Ovary (tissue), 9 donors: ENCODE data around the gene PABPC1L. TPM values are rescaled to one million over a fixed set of nuclear protein-coding genes. Genes with fewer than 3 reads are reported as not detected.
A peak's percentile ranks its signal among the peaks of the same experiment; 100 is the strongest.

Experiments
- DNase-seq, 5 donors: peaks; one replicate each; pipeline ENCODE4 v3.0.0-alpha.2; 2019 to 2020
- H3K27ac ChIP-seq, 2 donors: fragments of 200-600 bp; one replicate each; pipeline versions ENCODE4 v1.5.1 to v1.8.0; 2019 to 2022
- H3K27me3 ChIP-seq: fragments of 200-600 bp; one replicate; pipeline ENCODE4 v1.8.0; 2022
- H3K36me3 ChIP-seq: fragments of 200-600 bp; sonication (generic); one replicate; pipeline ENCODE4 v1.5.1; 2019
- H3K4me1 ChIP-seq: one replicate; pipeline ENCODE4 v1.8.1; 2013; ENCODE audit warnings: mild to moderate bottlenecking, moderate library complexity; ENCODE audit not compliant: insufficient read depth
- H3K4me3 ChIP-seq: fragments of 200-600 bp; sonication (generic); one replicate; pipeline ENCODE4 v1.5.1; 2017
- H3K9me3 ChIP-seq, 2 donors: fragments of 200-600 bp in 1 of 2; sonication (generic) in 1 of 2; one replicate each; pipeline versions ENCODE4 v1.5.1 to v1.8.1; 2013 to 2019; ENCODE audit warnings: mild to moderate bottlenecking in 1 of 2, moderate library complexity in 1 of 2
- CTCF ChIP-seq, 3 donors: fragments of 450-650 bp in 2 of 3; fragments of 200-600 bp in 1 of 3; IDR thresholded peaks; one replicate each; pipeline versions ENCODE4 v1.5.1 to v1.8.0; 2016 to 2022; ENCODE audit warnings: antibody characterized with exemption in 3 of 3, mild to moderate bottlenecking in 1 of 3
- EP300 ChIP-seq: sonication (generic); formaldehyde crosslinking; IDR thresholded peaks from one replicate; pipeline ENCODE4 v1.6.1; 2017; ENCODE audit warnings: antibody characterized with exemption
- POLR2A ChIP-seq: fragments of 450-650 bp; IDR thresholded peaks from one replicate; pipeline ENCODE4 v1.6.1; 2017; ENCODE audit warnings: antibody characterized with exemption, mild to moderate bottlenecking, moderate library complexity
- WGBS, 3 donors: extraction: QIAGEN DNeasy Blood & Tissue Kit in 1 of 3; methylation state at CpG; one replicate each; pipeline versions ENCODE4 v1.1.5 to v1.1.7; 2013 to 2017; 5-methylcytosine and 5-hydroxymethylcytosine counted together
- intact Hi-C, 4 donors: fragments of 100-400 bp; cut with DNase I; formaldehyde crosslinking; loops; one replicate each; pipeline versions ENCODE4 v1.11.0 to v1.15.1; 2022 to 2023
- polyA plus RNA-seq, 2 donors: library from polyadenylated mRNA; stranded (reverse); fragments of 200-250 nt in 1 of 2; fragments of 350-450 nt in 1 of 2; fragmentation: Illumina TruSeq in 1 of 2; extraction: RNeasy Lipid Tissue Mini Kit (QIAGEN cat#74804) in 1 of 2; gene quantifications; one replicate each; pipeline ENCODE4 v1.2.3, GENCODE V29; 2013 to 2014
- total RNA-seq, 7 donors: library from RNA; depleted of rRNA in 2 of 7; stranded (reverse); fragments of >200 nt in 2 of 7; fragmentation: NEBNext Ultra II Directional in 3 of 7; extraction: Animal tissue kit (Norgen Biotek cat#: 25700) in 3 of 7; gene quantifications; one replicate each; pipeline versions ENCODE4 v1.1.0 to v1.2.4, GENCODE V29; 2016 to 2023
- donor health status: DM: no; HTN: no; CAD: no; lungs with moderate emphysema.
- donor health status: DM: no; HTN: no; CAD: no.
- donor health status: Bipolar disorder and iron deficiency.
- donor health status: DM: yes; HTN: yes; CAD: no.
- donor health status: DM: no; HTN: no; CAD: no.
- donor health status: DM: yes; HTN: yes; CAD: no.

Gene PABPC1L
- total and polyA plus RNA-seq, 9 donors, result 13.3 to 34.9 (median 21.9) TPM

GRCh38 chr20:44955270-44955669 lies 45.4 kb downstream of the PABPC1L start:
- no peaks in the 10 kb centered on the region for H3K27me3 ChIP-seq
- H3K4me1 ChIP-seq, result peaks cover 7% of the 10 kb centered on the region
- H3K36me3 ChIP-seq, result no peaks in the 10 kb centered on the region
- TF ChIP-seq CTCF (IDR thresholded peaks at IDR 0.05), result no peak
- no peak for TF ChIP-seq EP300
- TF ChIP-seq POLR2A, result no peak
- no peak overlapping the region for H3K4me3 ChIP-seq
- intact Hi-C loops, result loop anchor here in 1 of 4 donors (10.0 kb wide), 1 partner anchor 70 kb away; the partner anchor contains the start of gene YWHAB
- H3K27ac ChIP-seq, result no peak overlapping the region
- 82 to 89% (median 88%) methylated on average over 4 of the region's 4 CpGs for WGBS, 3 donors
- no peak for DNase-seq
- no peaks in the 10 kb centered on the region for H3K9me3 ChIP-seq

- no peaks in the 10 kb centered on the region for H3K27me3 ChIP-seq
- TF ChIP-seq CTCF (IDR thresholded peaks at IDR 0.05) (no peak), POLR2A (no peak), EP300 (no peak)
- no peak for DNase-seq
- peaks cover 7% of the 10 kb centered on the region for H3K4me1 ChIP-seq
- H3K36me3 ChIP-seq, result no peaks in the 10 kb centered on the region
- intact Hi-C loops, result loop anchor here in 1 of 4 donors (10.0 kb wide), 1 partner anchor 72 kb away; the partner anchor contains the start of gene YWHAB
- no peaks in the 10 kb centered on the region for H3K9me3 ChIP-seq
- no peak overlapping the region for H3K4me3 ChIP-seq
- 91 to 95% (median 94%) methylated on average over 3 of the region's 3 CpGs for WGBS, 3 donors
- no peak overlapping the region for H3K27ac ChIP-seq
Measured at GRCh38 chr20:44956410-44956809, 46.5 kb downstream of the PABPC1L start.

GRCh38 chr20:44958276-44958675 lies 48.4 kb downstream of the PABPC1L start:
- Histone ChIP-seq H3K9me3 (no peaks in the 10 kb centered on the region), H3K4me3 (no peak overlapping the region), H3K27ac (no peak overlapping the region), H3K27me3 (no peaks in the 10 kb centered on the region), H3K36me3 (no peaks in the 10 kb centered on the region), H3K4me1 (peaks cover 7% of the 10 kb centered on the region)
- no peak for DNase-seq
- WGBS, 3 donors, result 89 to 94% (median 91%) methylated on average over 8 of the region's 8 CpGs
- intact Hi-C loops, result loop anchor here in 1 of 4 donors (10.0 kb wide), 1 partner anchor 73 kb away; the partner anchor contains the start of gene YWHAB
- TF ChIP-seq POLR2A (no peak), EP300 (no peak), CTCF (IDR thresholded peaks at IDR 0.05) (no peak)

- WGBS, 3 donors, result 17 to 29% (median 25%) methylated on average over 8 of the region's 8 CpGs
- intact Hi-C loops, result loop anchor here in 1 of 4 donors (10.0 kb wide), 1 partner anchor 74 kb away; the partner anchor contains the start of gene YWHAB
- TF ChIP-seq EP300 (no peak), POLR2A (no peak), CTCF (IDR thresholded peaks at IDR 0.05) (no peak)
- peaks cover 7% of the 10 kb centered on the region for H3K4me1 ChIP-seq
- H3K36me3 ChIP-seq, result no peaks in the 10 kb centered on the region
- H3K27me3 ChIP-seq, result no peaks in the 10 kb centered on the region
- no peaks in the 10 kb centered on the region for H3K9me3 ChIP-seq
- H3K27ac ChIP-seq, result no peak overlapping the region
- peak overlapping the region; percentile 76 for H3K4me3 ChIP-seq
- no peak for DNase-seq
Measured at GRCh38 chr20:44959082-44959637, 49.3 kb downstream of the PABPC1L start.
